NB4 (cell line): ENCODE results near the gene PRTN3.

Experiments
- MYC ChIP-seq: IDR thresholded peaks from 2 replicates; pipeline ENCODE4 v1.6.1; 2011; ENCODE audit warnings: low read depth, low read length
- POLR2A ChIP-seq: IDR thresholded peaks from 2 replicates; pipeline ENCODE4 v1.6.1; 2011; ENCODE audit warnings: mild to moderate bottlenecking; ENCODE audit not compliant: insufficient read length; ENCODE audit errors: extremely low read depth
- TF ChIP-seq, protein P1 (sequence below): IDR thresholded peaks from one replicate; pipeline ENCODE4 v1.5.1; 2012; ENCODE audit warnings: low read depth, low read length
- TF ChIP-seq, protein P2 (sequence below): IDR thresholded peaks from 2 replicates; pipeline ENCODE4 v1.6.1; 2011; ENCODE audit warnings: low read depth, low read length

DNA sequence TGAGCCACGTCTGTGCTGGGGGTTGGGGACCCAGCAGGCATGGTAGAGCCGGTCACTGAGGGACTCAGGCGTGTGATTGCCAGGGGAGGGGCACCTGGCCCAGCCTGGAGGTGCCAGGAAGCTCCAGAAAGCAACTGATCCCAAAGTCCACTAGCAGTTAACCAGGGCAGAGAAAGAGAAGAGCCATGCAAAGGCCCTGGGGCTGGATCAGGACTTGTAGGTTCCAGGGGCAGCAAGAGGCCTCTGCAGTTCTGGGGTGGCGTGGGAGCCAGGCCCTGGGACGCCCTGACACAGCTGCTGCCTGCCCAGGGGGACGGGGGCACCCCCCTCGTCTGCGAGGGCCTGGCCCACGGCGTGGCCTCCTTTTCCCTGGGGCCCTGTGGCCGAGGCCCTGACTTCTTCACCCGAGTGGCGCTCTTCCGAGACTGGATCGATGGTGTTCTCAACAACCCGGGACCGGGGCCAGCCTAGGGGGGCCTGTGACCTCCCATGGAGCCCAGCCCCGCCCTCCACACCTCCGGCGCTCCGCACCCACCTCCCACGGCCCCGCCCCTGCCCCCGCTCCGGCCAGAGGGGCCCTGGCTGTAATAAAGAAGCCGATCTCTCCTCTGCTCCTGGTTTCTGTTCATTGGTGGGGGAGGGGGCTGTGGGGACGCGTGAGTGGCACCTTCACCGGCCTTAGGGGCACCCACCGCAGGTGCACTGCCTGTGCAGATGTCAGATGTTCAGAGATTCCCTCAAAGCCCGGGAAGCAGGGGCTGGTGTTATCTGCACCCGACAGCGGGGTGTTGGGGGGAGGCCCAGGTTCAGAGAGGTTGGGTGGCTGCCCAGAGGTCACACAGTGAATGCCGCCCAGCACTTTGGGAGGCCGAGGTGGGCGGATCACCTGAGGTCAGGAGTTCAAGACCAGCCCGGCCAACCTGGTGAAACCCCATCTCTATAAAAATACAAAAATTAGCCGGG is 9.1 kb upstream of the PRTN3 start:
- TF ChIP-seq, protein P1, sequence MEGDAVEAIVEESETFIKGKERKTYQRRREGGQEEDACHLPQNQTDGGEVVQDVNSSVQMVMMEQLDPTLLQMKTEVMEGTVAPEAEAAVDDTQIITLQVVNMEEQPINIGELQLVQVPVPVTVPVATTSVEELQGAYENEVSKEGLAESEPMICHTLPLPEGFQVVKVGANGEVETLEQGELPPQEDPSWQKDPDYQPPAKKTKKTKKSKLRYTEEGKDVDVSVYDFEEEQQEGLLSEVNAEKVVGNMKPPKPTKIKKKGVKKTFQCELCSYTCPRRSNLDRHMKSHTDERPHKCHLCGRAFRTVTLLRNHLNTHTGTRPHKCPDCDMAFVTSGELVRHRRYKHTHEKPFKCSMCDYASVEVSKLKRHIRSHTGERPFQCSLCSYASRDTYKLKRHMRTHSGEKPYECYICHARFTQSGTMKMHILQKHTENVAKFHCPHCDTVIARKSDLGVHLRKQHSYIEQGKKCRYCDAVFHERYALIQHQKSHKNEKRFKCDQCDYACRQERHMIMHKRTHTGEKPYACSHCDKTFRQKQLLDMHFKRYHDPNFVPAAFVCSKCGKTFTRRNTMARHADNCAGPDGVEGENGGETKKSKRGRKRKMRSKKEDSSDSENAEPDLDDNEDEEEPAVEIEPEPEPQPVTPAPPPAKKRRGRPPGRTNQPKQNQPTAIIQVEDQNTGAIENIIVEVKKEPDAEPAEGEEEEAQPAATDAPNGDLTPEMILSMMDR, result no peak
- TF ChIP-seq, protein P2, sequence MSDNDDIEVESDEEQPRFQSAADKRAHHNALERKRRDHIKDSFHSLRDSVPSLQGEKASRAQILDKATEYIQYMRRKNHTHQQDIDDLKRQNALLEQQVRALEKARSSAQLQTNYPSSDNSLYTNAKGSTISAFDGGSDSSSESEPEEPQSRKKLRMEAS, result no peak
- TF ChIP-seq POLR2A (no peak), MYC (no peak)
